ENCODE data around the gene FGFR2. TPM values are rescaled to one million over a fixed set of nuclear protein-coding genes. Genes with fewer than 3 reads are reported as not detected.

The FGFR2 gene
- total RNA-seq, 2 experiments from 2014 or later, result 0.14 to 0.22 TPM

DNA sequence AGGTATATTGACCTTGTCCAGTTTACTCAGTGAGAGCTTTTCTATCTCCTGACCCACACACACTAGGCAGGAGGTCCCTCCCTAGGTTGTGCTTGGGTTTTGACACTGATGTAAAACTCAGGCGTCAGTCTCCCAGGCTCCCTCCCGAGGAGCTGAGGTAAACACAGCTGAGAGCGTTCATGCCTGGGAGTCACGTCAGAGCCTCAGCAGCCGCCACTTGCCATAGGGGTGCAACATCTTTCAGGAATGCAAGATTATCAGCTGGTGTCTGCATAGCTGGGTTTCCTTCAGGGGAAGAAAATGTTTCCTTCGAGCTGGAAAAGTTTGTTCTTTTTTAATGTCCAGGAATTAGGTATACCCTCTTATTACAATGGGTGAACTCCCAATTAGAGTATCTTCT is 70.6 kb downstream of the FGFR2 start:
- no peak for ATAC-seq (ENCODE audit: poor library complexity)
- DNase-seq, result no peak
- Histone ChIP-seq H3K4me1 (ENCODE audit: insufficient read depth, low read length) (peaks cover 4% of the 10 kb centered on the region), H3K36me3 (ENCODE audit: insufficient read depth, low read length) (no peaks in the 10 kb centered on the region), H3K9me3 (ENCODE audit: control insufficient read depth in 1 of 2, insufficient read depth in 1 of 2, low read length in 2 of 2) (peaks cover 0 to 7% of the 10 kb centered on the region in 2 experiments), H3K4me3 (ENCODE audit: low read length) (no peak overlapping the region), H3K27me3 (ENCODE audit: control insufficient read depth in 1 of 2, insufficient read depth in 2 of 2, low read length in 2 of 2) (no peaks in the 10 kb centered on the region), H3K27ac (ENCODE audit: low read depth in 1 of 2, low read length in 2 of 2) (no peak overlapping the region)
- ChIA-PET CTCF (no interaction called here), POLR2A (no interaction called here)
- H3K36me3 Mint-ChIP-seq (ENCODE audit: low read depth), result no peaks in the 10 kb centered on the region
- no peaks in the 10 kb centered on the region for H3K4me1 Mint-ChIP-seq (ENCODE audit: low read depth)
- no peak overlapping the region for H3K27ac Mint-ChIP-seq
- TF ChIP-seq, protein P1, sequence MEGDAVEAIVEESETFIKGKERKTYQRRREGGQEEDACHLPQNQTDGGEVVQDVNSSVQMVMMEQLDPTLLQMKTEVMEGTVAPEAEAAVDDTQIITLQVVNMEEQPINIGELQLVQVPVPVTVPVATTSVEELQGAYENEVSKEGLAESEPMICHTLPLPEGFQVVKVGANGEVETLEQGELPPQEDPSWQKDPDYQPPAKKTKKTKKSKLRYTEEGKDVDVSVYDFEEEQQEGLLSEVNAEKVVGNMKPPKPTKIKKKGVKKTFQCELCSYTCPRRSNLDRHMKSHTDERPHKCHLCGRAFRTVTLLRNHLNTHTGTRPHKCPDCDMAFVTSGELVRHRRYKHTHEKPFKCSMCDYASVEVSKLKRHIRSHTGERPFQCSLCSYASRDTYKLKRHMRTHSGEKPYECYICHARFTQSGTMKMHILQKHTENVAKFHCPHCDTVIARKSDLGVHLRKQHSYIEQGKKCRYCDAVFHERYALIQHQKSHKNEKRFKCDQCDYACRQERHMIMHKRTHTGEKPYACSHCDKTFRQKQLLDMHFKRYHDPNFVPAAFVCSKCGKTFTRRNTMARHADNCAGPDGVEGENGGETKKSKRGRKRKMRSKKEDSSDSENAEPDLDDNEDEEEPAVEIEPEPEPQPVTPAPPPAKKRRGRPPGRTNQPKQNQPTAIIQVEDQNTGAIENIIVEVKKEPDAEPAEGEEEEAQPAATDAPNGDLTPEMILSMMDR (IDR thresholded peaks at IDR 0.05), result no peak
- peaks cover under 1% of the 10 kb centered on the region for H3K9me3 Mint-ChIP-seq
- H3K4me3 Mint-ChIP-seq, result no peak overlapping the region
- intact Hi-C loops (cut with DNase I, micrococcal nuclease), result no loop called here
- no peaks in the 10 kb centered on the region for H3K27me3 Mint-ChIP-seq

DNA sequence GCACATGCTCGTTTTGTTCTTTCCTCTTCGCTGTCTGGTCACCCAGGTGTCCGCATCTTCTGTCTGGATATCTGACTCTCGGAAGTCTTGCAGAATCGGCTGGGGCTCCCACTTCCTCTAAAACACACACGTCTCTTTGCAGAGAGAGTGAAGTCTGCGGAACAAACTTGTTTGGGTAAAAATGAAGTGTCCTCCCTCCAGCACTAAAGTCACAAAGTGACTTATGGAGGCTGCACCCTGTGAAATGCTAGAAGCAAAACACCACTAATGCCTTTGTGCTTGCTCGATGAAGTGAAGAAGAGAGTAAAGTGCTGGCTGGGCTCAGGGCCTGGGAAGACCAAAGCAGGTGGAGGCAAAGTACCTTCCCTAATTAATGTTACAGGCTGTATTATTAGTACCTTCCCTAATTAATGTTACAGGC is 71.4 kb downstream of the FGFR2 start:
- no peak overlapping the region for H3K4me3 Mint-ChIP-seq

DNA sequence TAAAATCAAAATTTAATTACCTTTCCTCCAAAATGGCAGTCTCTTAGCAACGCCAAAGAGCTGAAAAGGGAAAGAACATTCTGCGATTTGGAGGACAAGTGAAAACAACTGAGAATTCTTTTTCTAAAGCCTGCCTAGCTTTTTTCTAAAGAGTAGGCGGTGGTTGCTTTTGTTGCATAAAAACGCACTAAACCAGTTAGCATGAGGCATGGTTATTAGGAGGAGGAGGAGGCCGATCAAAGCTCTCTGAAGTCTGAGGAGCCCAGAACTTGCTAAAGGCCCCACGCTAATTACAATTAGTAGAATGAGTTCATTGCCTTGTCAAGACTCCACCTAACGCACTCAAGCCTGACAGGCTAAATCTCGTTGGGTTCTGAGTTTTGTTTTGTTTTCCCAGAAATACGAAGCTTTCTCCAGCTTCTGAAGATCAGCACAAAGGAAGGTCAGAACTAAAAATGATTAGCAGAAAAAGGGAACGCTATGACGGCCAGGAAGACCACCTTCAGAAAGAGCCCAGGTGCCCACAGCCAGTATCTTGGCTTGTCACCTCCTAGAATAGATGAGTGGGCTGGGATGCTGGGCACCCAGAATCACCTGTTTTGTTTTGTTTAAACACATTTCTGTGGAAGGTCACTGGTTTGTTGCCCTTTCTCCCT is 72.0 kb downstream of the FGFR2 start:
- Histone ChIP-seq H3K4me3 (ENCODE audit: low read length) (no peak overlapping the region), H3K9me3 (ENCODE audit: control insufficient read depth in 1 of 2, insufficient read depth in 1 of 2, low read length in 2 of 2) (peaks cover 0 to 7% of the 10 kb centered on the region in 2 experiments), H3K36me3 (ENCODE audit: insufficient read depth, low read length) (no peaks in the 10 kb centered on the region), H3K27ac (ENCODE audit: low read depth in 1 of 2, low read length in 2 of 2) (no peak overlapping the region), H3K4me1 (ENCODE audit: insufficient read depth, low read length) (peaks cover 4% of the 10 kb centered on the region), H3K27me3 (ENCODE audit: control insufficient read depth in 1 of 2, insufficient read depth in 2 of 2, low read length in 2 of 2) (no peaks in the 10 kb centered on the region)
- intact Hi-C loops (cut with DNase I, micrococcal nuclease), result no loop called here
- peaks cover 2% of the 10 kb centered on the region for H3K9me3 Mint-ChIP-seq
- TF ChIP-seq, protein P1 (IDR thresholded peaks at IDR 0.05), result no peak
- no peaks in the 10 kb centered on the region for H3K4me1 Mint-ChIP-seq (ENCODE audit: low read depth)
- CTCF ChIA-PET, result no interaction called here
- POLR2A ChIA-PET, result no interaction called here
- DNase-seq, result no peak
- ATAC-seq (ENCODE audit: poor library complexity), result no peak
- H3K27ac Mint-ChIP-seq, result no peak overlapping the region
- no peaks in the 10 kb centered on the region for H3K36me3 Mint-ChIP-seq (ENCODE audit: low read depth)
- H3K27me3 Mint-ChIP-seq, result no peaks in the 10 kb centered on the region
- no peak overlapping the region for H3K4me3 Mint-ChIP-seq

More for the DNA sequence above, 71.4 kb downstream of the FGFR2 start:
- DNase-seq, result no peak
- Histone ChIP-seq H3K4me1 (ENCODE audit: insufficient read depth, low read length) (peaks cover 4% of the 10 kb centered on the region), H3K36me3 (ENCODE audit: insufficient read depth, low read length) (no peaks in the 10 kb centered on the region), H3K4me3 (ENCODE audit: low read length) (no peak overlapping the region), H3K27me3 (ENCODE audit: control insufficient read depth in 1 of 2, insufficient read depth in 2 of 2, low read length in 2 of 2) (no peaks in the 10 kb centered on the region), H3K27ac (ENCODE audit: low read depth in 1 of 2, low read length in 2 of 2) (no peak overlapping the region), H3K9me3 (ENCODE audit: control insufficient read depth in 1 of 2, insufficient read depth in 1 of 2, low read length in 2 of 2) (peaks cover 0 to 7% of the 10 kb centered on the region in 2 experiments)
- intact Hi-C loops (cut with DNase I, micrococcal nuclease), result no loop called here
- TF ChIP-seq, protein P1 (IDR thresholded peaks at IDR 0.05), result no peak
- POLR2A ChIA-PET, result no interaction called here
- no peak overlapping the region for H3K27ac Mint-ChIP-seq
- CTCF ChIA-PET, result no interaction called here
- ATAC-seq (ENCODE audit: poor library complexity), result no peak
- no peaks in the 10 kb centered on the region for H3K36me3 Mint-ChIP-seq (ENCODE audit: low read depth)
- H3K4me1 Mint-ChIP-seq (ENCODE audit: low read depth), result no peaks in the 10 kb centered on the region
- H3K9me3 Mint-ChIP-seq, result peaks cover 2% of the 10 kb centered on the region
- H3K27me3 Mint-ChIP-seq, result no peaks in the 10 kb centered on the region

All from CD4-positive, alpha-beta T cell (primary cell).